ENCODE data around the gene PARD3.

DNA sequence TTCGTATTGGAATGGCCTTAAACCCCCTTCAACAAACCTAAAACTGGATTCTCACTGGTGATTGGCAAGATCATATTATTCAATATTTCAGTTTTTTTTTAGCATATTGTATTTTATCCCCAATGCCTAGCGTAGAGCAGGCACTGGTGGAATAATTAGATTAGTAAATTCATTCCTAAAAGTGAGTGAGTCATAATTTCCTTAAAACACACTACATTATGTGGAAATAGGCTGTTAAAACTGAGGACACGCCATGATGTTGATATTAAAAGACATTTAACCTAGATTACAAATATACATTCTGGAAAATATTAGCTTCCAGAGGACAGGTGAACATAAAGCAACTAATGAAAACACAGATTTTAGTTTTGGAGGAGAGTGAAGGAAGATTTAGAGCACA, 463.9 kb downstream of the PARD3 start:
- TF ChIP-seq, protein P1, sequence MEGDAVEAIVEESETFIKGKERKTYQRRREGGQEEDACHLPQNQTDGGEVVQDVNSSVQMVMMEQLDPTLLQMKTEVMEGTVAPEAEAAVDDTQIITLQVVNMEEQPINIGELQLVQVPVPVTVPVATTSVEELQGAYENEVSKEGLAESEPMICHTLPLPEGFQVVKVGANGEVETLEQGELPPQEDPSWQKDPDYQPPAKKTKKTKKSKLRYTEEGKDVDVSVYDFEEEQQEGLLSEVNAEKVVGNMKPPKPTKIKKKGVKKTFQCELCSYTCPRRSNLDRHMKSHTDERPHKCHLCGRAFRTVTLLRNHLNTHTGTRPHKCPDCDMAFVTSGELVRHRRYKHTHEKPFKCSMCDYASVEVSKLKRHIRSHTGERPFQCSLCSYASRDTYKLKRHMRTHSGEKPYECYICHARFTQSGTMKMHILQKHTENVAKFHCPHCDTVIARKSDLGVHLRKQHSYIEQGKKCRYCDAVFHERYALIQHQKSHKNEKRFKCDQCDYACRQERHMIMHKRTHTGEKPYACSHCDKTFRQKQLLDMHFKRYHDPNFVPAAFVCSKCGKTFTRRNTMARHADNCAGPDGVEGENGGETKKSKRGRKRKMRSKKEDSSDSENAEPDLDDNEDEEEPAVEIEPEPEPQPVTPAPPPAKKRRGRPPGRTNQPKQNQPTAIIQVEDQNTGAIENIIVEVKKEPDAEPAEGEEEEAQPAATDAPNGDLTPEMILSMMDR (IDR thresholded peaks at IDR 0.05) = no peak
- no peak for TF ChIP-seq POLR2A (IDR thresholded peaks at IDR 0.05)
